HL-60 (cell line): Measurements from ENCODE around the gene TMPRSS9.

Experiments used
- POLR2AphosphoS5 ChIP-seq: IDR thresholded peaks from 2 replicates; pipeline ENCODE4 v1.6.1; 2012; ENCODE audit warnings: low read depth
- TF ChIP-seq, protein P1 (sequence below): IDR thresholded peaks from one replicate; pipeline ENCODE4 v1.5.1; 2011; ENCODE audit warnings: low read length, control low read depth, inconsistent platforms; ENCODE audit not compliant: insufficient read depth

GRCh38 chr19:2399582-2399981 is 39.5 kb downstream of the TMPRSS9 start:
- TF ChIP-seq POLR2AphosphoS5: no peak
- TF ChIP-seq, protein P1, sequence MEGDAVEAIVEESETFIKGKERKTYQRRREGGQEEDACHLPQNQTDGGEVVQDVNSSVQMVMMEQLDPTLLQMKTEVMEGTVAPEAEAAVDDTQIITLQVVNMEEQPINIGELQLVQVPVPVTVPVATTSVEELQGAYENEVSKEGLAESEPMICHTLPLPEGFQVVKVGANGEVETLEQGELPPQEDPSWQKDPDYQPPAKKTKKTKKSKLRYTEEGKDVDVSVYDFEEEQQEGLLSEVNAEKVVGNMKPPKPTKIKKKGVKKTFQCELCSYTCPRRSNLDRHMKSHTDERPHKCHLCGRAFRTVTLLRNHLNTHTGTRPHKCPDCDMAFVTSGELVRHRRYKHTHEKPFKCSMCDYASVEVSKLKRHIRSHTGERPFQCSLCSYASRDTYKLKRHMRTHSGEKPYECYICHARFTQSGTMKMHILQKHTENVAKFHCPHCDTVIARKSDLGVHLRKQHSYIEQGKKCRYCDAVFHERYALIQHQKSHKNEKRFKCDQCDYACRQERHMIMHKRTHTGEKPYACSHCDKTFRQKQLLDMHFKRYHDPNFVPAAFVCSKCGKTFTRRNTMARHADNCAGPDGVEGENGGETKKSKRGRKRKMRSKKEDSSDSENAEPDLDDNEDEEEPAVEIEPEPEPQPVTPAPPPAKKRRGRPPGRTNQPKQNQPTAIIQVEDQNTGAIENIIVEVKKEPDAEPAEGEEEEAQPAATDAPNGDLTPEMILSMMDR: no peak
